ENCODE data around the gene CHERP. TPM values are rescaled to one million over a fixed set of nuclear protein-coding genes. Genes with fewer than 3 reads are reported as not detected.

CHERP gene
- total RNA-seq, 1 experiment from 2014 or later = 5.9 TPM

DNA sequence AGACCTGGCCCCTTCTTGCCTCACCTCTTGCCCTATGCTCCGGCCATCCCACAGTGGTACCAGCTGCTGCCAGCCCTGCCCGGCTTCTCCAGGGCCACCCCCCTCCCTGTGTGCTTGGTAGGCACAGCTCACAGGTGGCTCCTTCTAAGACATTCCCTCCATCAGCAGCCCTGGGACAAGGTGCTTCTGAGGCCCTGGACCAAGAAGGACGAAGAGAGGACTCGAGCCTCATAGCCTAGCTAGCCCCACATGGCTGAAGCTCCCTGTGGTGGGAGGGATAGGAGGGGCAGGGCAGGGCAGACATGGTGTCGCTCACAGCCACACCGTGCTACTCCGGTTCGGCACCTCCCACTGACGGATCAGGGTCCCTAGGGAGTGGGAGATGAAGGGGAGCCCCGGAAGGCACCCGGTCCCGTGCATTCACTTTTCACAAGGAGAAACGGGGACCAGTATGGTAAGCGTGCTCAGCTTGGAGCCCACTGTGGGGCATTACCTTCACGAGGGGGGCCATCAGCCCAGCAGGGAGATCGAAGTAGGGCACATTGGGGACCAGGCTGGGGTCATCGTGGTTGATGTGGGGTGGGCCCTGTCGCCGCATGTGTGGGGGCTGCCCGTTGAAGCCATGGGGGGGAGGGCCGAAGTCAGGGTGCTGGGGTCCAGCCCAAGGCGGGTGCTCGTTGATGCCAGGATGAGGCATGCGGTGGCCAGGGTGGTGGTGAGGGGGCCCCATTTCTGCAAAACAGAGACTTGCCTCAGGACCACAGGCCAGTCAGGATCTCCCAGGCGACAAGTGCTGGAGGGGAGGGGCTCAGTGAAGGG is 19.5 kb downstream of the CHERP start:
- Histone ChIP-seq H3K79me2 (ENCODE audit: low read length) (peaks cover 5% of the 10 kb centered on the region; the same call in 1 of the 2 replicates), H3K9ac (ENCODE audit: low read length) (no peak overlapping the region), H3K36me3 (ENCODE audit: insufficient read depth, low read length) (peaks cover 47% of the 10 kb centered on the region), H3K4me3 (ENCODE audit: low read length) (no peak overlapping the region), H3K9me3 (ENCODE audit: low read length) (no peaks in the 10 kb centered on the region), H3K4me2 (ENCODE audit: low read depth, low read length, poor library complexity, severe bottlenecking) (no peak overlapping the region), H3K27ac (ENCODE audit: low read length) (no peak overlapping the region), H4K20me1 (ENCODE audit: insufficient read depth, low read depth, low read length) (peaks cover 33% of the 10 kb centered on the region), H2AFZ (ENCODE audit: low read length) (no peak overlapping the region), H3K9me2 (replicated peaks; ENCODE audit: insufficient read depth, low read length) (no peaks in the 10 kb centered on the region), H3K27me3 (ENCODE audit: low read length) (no peaks in the 10 kb centered on the region), H3K4me1 (ENCODE audit: low read length) (no peaks in the 10 kb centered on the region)
- DNase-seq = no peak

GRCh38 chr19:16521715-16522289 is 20.4 kb downstream of the CHERP start:
- Histone ChIP-seq H3K4me1 (ENCODE audit: low read length) (no peaks in the 10 kb centered on the region), H2AFZ (ENCODE audit: low read length) (no peak overlapping the region), H4K20me1 (ENCODE audit: insufficient read depth, low read depth, low read length) (peaks cover 31% of the 10 kb centered on the region), H3K27me3 (ENCODE audit: low read length) (no peaks in the 10 kb centered on the region), H3K9me3 (ENCODE audit: low read length) (no peaks in the 10 kb centered on the region), H3K4me2 (ENCODE audit: low read depth, low read length, poor library complexity, severe bottlenecking) (no peak overlapping the region), H3K79me2 (ENCODE audit: low read length) (no peaks in the 10 kb centered on the region), H3K9ac (ENCODE audit: low read length) (no peak overlapping the region), H3K36me3 (ENCODE audit: insufficient read depth, low read length) (peaks cover 44% of the 10 kb centered on the region), H3K27ac (ENCODE audit: low read length) (no peak overlapping the region), H3K9me2 (replicated peaks; ENCODE audit: insufficient read depth, low read length) (no peaks in the 10 kb centered on the region), H3K4me3 (ENCODE audit: low read length) (no peak overlapping the region)
- no peak for DNase-seq

GRCh38 chr19:16520986-16521624 is 21.1 kb downstream of the CHERP start:
- Histone ChIP-seq H3K4me2 (ENCODE audit: low read depth, low read length, poor library complexity, severe bottlenecking) (no peak overlapping the region), H3K9ac (ENCODE audit: low read length) (no peak overlapping the region), H3K36me3 (ENCODE audit: insufficient read depth, low read length) (peaks cover 46% of the 10 kb centered on the region), H3K27me3 (ENCODE audit: low read length) (no peaks in the 10 kb centered on the region), H3K9me3 (ENCODE audit: low read length) (no peaks in the 10 kb centered on the region), H3K79me2 (ENCODE audit: low read length) (no peaks in the 10 kb centered on the region), H3K4me3 (ENCODE audit: low read length) (no peak overlapping the region), H3K9me2 (replicated peaks; ENCODE audit: insufficient read depth, low read length) (no peaks in the 10 kb centered on the region), H2AFZ (ENCODE audit: low read length) (no peak overlapping the region), H3K27ac (ENCODE audit: low read length) (no peak overlapping the region), H3K4me1 (ENCODE audit: low read length) (no peaks in the 10 kb centered on the region), H4K20me1 (ENCODE audit: insufficient read depth, low read depth, low read length) (peaks cover 36% of the 10 kb centered on the region)
- no peak for DNase-seq

DNA sequence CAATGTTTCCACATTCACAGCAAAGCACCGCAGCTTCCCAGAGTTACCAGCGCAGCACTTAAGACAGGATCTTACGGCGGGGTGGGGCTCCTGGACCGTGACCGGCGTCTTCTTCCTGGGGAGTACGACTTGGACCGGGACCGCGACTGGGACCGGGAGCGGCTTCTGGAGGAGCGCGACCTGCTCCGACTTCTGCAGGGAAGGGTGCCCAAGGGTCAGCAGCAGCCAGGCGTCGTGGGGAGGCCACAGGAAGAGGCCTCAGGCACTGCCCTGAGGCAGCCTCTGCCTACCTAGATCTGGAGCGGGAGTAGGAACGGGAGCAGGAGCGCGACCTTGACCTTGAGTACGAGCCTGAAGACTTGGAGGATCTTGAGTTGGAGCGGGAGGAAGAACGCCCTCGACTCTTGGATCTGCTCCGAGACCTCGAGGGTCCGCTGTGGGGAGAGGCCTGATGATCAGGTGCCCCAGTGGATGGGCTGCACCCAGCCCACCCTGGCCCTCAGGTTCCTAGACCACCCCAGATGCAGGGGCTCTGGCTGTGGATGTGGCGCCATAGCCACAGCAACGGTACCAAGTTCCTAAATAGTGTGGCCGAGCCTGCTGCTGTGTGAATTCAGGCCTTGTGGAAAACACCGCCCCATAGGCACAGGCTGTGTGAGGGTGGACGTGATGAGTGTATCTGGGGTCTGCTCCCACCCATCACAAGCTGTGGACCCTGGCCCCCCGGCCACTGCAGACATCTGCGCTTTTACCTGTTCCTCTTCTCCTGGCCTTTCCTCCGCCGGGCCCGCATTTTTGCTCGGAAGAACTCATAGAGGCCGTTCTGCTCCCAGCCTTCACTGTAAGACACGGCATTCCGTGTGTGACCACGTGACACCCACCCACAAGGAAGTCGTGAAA is 21.9 kb downstream of the CHERP start:
- no peak for DNase-seq
- H3K4me3 ChIP-seq (ENCODE audit: low read length) = no peak overlapping the region
- H3K9ac ChIP-seq (ENCODE audit: low read length) = no peak overlapping the region
- no peaks in the 10 kb centered on the region for H3K9me3 ChIP-seq (ENCODE audit: low read length)
- H3K36me3 ChIP-seq (ENCODE audit: insufficient read depth, low read length) = peaks cover 43% of the 10 kb centered on the region
- H3K27ac ChIP-seq (ENCODE audit: low read length) = no peak overlapping the region
- peaks cover 1% of the 10 kb centered on the region; the same call in 1 of the 2 replicates for H3K4me1 ChIP-seq (ENCODE audit: low read length)
- H3K4me2 ChIP-seq (ENCODE audit: low read depth, low read length, poor library complexity, severe bottlenecking) = no peak overlapping the region
- no peaks in the 10 kb centered on the region for H3K9me2 ChIP-seq (replicated peaks; ENCODE audit: insufficient read depth, low read length)
- H3K27me3 ChIP-seq (ENCODE audit: low read length) = no peaks in the 10 kb centered on the region
- H4K20me1 ChIP-seq (ENCODE audit: insufficient read depth, low read depth, low read length) = peaks cover 36% of the 10 kb centered on the region
- H2AFZ ChIP-seq (ENCODE audit: low read length) = no peak overlapping the region
- H3K79me2 ChIP-seq (ENCODE audit: low read length) = no peaks in the 10 kb centered on the region

- Histone ChIP-seq H3K4me1 (ENCODE audit: low read length) (peaks cover 11% of the 10 kb centered on the region), H3K9ac (ENCODE audit: low read length) (no peak overlapping the region), H2AFZ (ENCODE audit: low read length) (no peak overlapping the region), H3K9me3 (ENCODE audit: low read length) (no peaks in the 10 kb centered on the region), H3K9me2 (replicated peaks; ENCODE audit: insufficient read depth, low read length) (no peaks in the 10 kb centered on the region), H3K4me3 (ENCODE audit: low read length) (no peak overlapping the region), H3K79me2 (ENCODE audit: low read length) (no peaks in the 10 kb centered on the region), H4K20me1 (ENCODE audit: insufficient read depth, low read depth, low read length) (peaks cover 36% of the 10 kb centered on the region), H3K36me3 (ENCODE audit: insufficient read depth, low read length) (peaks cover 43% of the 10 kb centered on the region), H3K27me3 (ENCODE audit: low read length) (no peaks in the 10 kb centered on the region), H3K27ac (ENCODE audit: low read length) (no peak overlapping the region), H3K4me2 (ENCODE audit: low read depth, low read length, poor library complexity, severe bottlenecking) (no peak overlapping the region)
- DNase-seq = no peak
These were observed 23.0 kb downstream of the CHERP start for GRCh38 chr19:16519230-16519687.

DNA sequence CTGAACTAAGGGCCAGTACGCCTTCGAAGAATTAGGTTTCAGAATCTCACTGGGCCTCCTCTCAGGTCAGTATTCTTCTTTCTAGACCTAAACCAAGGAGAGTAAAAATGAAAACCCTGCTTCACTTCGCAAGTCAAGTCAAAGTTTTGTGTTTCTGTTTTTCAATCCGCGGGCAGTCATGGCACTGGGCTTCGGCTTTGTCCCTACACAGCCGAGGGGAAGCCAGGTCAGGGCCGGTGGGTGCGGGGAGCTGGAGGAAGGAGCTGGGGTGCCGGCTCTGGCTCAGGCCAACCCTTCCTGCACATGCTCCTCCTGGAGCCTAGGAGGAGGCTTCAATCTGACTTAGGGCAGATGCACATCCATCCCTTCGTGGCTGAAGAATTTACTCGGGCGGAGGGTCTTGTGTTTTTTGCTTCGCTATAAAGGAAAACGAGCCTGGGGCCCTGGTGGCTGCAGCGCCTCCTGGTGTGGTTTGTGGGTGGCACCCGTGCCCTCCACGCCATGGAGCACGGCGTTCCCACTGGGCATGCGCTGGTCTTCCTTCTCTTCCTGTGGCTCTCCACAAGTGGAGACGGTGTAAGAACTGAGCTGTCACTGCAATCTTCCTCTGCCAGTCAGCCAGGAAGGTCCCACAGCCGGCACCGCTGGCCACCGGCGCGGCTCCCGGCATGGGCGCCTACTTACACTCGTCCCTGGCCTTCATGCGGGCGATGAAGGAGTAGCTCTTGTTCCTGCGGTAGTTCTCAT is 23.6 kb downstream of the CHERP start:
- H4K20me1 ChIP-seq (ENCODE audit: insufficient read depth, low read depth, low read length) = peaks cover 33% of the 10 kb centered on the region
- peaks cover 41% of the 10 kb centered on the region for H3K36me3 ChIP-seq (ENCODE audit: insufficient read depth, low read length)
- no peak overlapping the region for H3K9ac ChIP-seq (ENCODE audit: low read length)
- no peak overlapping the region for H3K4me3 ChIP-seq (ENCODE audit: low read length)
- H3K79me2 ChIP-seq (ENCODE audit: low read length) = no peaks in the 10 kb centered on the region
- H3K9me3 ChIP-seq (ENCODE audit: low read length) = no peaks in the 10 kb centered on the region
- H3K9me2 ChIP-seq (replicated peaks; ENCODE audit: insufficient read depth, low read length) = no peaks in the 10 kb centered on the region
- peaks cover 11% of the 10 kb centered on the region for H3K4me1 ChIP-seq (ENCODE audit: low read length)
- H3K27ac ChIP-seq (ENCODE audit: low read length) = no peak overlapping the region
- no peak overlapping the region for H2AFZ ChIP-seq (ENCODE audit: low read length)
- no peak for DNase-seq
- no peaks in the 10 kb centered on the region for H3K27me3 ChIP-seq (ENCODE audit: low read length)
- H3K4me2 ChIP-seq (ENCODE audit: low read depth, low read length, poor library complexity, severe bottlenecking) = no peak overlapping the region

DNA sequence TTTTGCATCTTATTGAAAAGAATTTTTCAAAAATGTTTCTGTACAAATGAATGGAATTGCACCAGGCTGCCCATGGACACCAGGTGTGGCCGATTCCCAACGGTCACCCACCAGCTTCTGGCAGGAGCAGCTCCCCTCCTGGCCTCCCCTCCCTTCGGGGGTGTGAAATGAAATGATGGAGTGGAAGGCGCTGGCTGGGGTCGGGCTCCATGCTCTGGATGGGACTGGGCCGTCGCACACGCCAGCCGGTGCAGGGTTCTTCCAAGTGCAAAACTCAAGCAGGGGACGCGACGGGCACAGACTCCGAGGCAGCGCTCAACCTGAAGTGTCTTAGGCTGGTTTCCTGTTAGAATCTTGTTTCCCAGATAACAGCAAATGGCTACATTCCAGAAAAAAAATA is 24.2 kb downstream of the CHERP start:
- no peaks in the 10 kb centered on the region for H3K79me2 ChIP-seq (ENCODE audit: low read length)
- no peak overlapping the region for H3K9ac ChIP-seq (ENCODE audit: low read length)
- no peak overlapping the region for H2AFZ ChIP-seq (ENCODE audit: low read length)
- no peak overlapping the region for H3K27ac ChIP-seq (ENCODE audit: low read length)
- no peak overlapping the region for H3K4me2 ChIP-seq (ENCODE audit: low read depth, low read length, poor library complexity, severe bottlenecking)
- peaks cover 27% of the 10 kb centered on the region for H4K20me1 ChIP-seq (ENCODE audit: insufficient read depth, low read depth, low read length)
- H3K9me2 ChIP-seq (replicated peaks; ENCODE audit: insufficient read depth, low read length) = no peaks in the 10 kb centered on the region
- no peak for DNase-seq
- no peaks in the 10 kb centered on the region for H3K9me3 ChIP-seq (ENCODE audit: low read length)
- no peak overlapping the region for H3K4me3 ChIP-seq (ENCODE audit: low read length)
- H3K4me1 ChIP-seq (ENCODE audit: low read length) = peaks cover 11% of the 10 kb centered on the region
- no peaks in the 10 kb centered on the region for H3K27me3 ChIP-seq (ENCODE audit: low read length)
- H3K36me3 ChIP-seq (ENCODE audit: insufficient read depth, low read length) = peaks cover 35% of the 10 kb centered on the region
